HEK293 (cell line): ENCODE measurements around the gene CORO1A.

Source experiments
- CTCF ChIP-seq: fragments of 450-650 bp; formaldehyde crosslinking; IDR thresholded peaks from 2 replicates; pipeline ENCODE4 v1.5.1; 2016; ENCODE audit warnings: missing biosample characterization, missing genetic modification characterization
- GLIS2 ChIP-seq: fragments of 450-650 bp; formaldehyde crosslinking; IDR thresholded peaks from 2 replicates; pipeline ENCODE4 v1.5.1; 2016; ENCODE audit warnings: missing biosample characterization, missing genetic modification characterization
- KLF10 ChIP-seq: fragments of 450-650 bp; IDR thresholded peaks from 2 replicates; pipeline ENCODE4 v1.5.1; 2018; ENCODE audit warnings: missing biosample characterization, mild to moderate bottlenecking, missing genetic modification characterization
- SP2 ChIP-seq: fragments of 450-650 bp; formaldehyde crosslinking; IDR thresholded peaks from 2 replicates; pipeline ENCODE4 v1.5.1; 2016; ENCODE audit warnings: missing biosample characterization, missing genetic modification characterization
- ZNF341 ChIP-seq: fragments of 450-650 bp; formaldehyde crosslinking; IDR thresholded peaks from 2 replicates; pipeline ENCODE4; 2016; ENCODE audit warnings: low read depth, missing biosample characterization, missing genetic modification characterization
- ZNF514 ChIP-seq: fragments of 450-650 bp; formaldehyde crosslinking; IDR thresholded peaks from 2 replicates; pipeline ENCODE4 v1.5.1; 2016; ENCODE audit warnings: missing biosample characterization, missing genetic modification characterization
- ZNF580 ChIP-seq: fragments of 450-650 bp; formaldehyde crosslinking; IDR thresholded peaks from 2 replicates; pipeline ENCODE4 v1.5.1; 2016; ENCODE audit warnings: missing biosample characterization, missing genetic modification characterization
- ZNF639 ChIP-seq: fragments of 450-650 bp; formaldehyde crosslinking; IDR thresholded peaks from 2 replicates; pipeline ENCODE4 v1.5.1; 2016; ENCODE audit warnings: missing biosample characterization, missing genetic modification characterization

GRCh38 chr16:30143347-30143702, 40.1 kb upstream of the CORO1A start:
- TF ChIP-seq SP2 (tag by site-specific recombination): no peak
- no peak for TF ChIP-seq GLIS2 (tag by site-specific recombination)
- TF ChIP-seq CTCF: no peak
- no peak for TF ChIP-seq ZNF341 (tag by site-specific recombination)
- no peak for TF ChIP-seq ZNF639 (tag by site-specific recombination)
- TF ChIP-seq ZNF580 (tag by site-specific recombination): no peak
- no peak for TF ChIP-seq ZNF514 (tag by site-specific recombination)
- no peak for TF ChIP-seq KLF10 (tag by site-specific recombination)
